ENCODE measurements around the gene RECK. TPM values are rescaled to one million over a fixed set of nuclear protein-coding genes. Genes with fewer than 3 reads are reported as not detected.

RECK gene
- total RNA-seq, 1 experiment from 2014 or later: 5.0 TPM

DNA sequence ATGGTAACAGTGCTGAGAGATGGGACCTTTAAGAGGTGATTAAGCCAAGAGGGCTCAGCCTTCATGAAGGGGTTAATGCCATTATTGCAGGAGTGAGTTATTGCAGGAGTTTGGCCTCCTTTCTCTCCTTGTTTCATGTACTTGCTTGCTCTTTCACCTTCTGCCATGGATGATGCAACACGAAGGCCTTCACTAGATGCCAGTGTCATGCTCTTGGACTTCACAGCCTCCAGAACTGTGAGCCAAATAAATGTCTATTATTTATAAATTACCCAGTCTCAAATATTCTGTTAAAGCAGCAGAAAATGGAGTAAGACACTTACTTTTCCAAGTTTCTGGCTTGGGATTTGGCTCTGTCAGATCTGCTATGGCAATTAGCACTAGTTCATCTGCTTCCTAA is 38.4 kb upstream of the RECK start:
- intact Hi-C loops (cut with micrococcal nuclease): no loop called here
- Histone ChIP-seq H3K4me3 (ENCODE audit: low read length) (no peak overlapping the region), H2AFZ (ENCODE audit: low read length) (no peak overlapping the region), H3K4me2 (ENCODE audit: low read length) (no peak overlapping the region), H4K20me1 (ENCODE audit: low read length) (no peaks in the 10 kb centered on the region), H3K27ac (ENCODE audit: low read length) (no peak overlapping the region), H3K4me1 (ENCODE audit: insufficient read depth, low read length) (no peaks in the 10 kb centered on the region), H3K9ac (ENCODE audit: low read length) (no peak overlapping the region), H3K9me2 (replicated peaks; ENCODE audit: low read length) (no peaks in the 10 kb centered on the region), H3K79me2 (ENCODE audit: low read length) (no peaks in the 10 kb centered on the region), H3K9me3 (ENCODE audit: low read length) (no peaks in the 10 kb centered on the region), H3K36me3 (ENCODE audit: low read depth, low read length) (no peaks in the 10 kb centered on the region), H3K27me3 (ENCODE audit: low read length) (no peaks in the 10 kb centered on the region), H3F3A (ENCODE audit: low read length, unreplicated experiment) (no peaks in the 10 kb centered on the region)
- ChIA-PET CTCF (no interaction called here), POLR2A (ENCODE audit: unreplicated experiment) (no interaction called here)
- no TSS peak for BruUV-seq (replicated peaks)
- DNase-seq (no peak), ATAC-seq (no peak)
- TF ChIP-seq CTCF (conservative IDR thresholded peaks at IDR 0.05; ENCODE audit: low read depth, low read length) (no peak), EZH2 (IDR thresholded peaks at IDR 0.05; ENCODE audit: low read length, unreplicated experiment) (no peak), EZH2phosphoT487 (IDR thresholded peaks at IDR 0.05; ENCODE audit: borderline replicate concordance, low read length) (no peak)

DNA sequence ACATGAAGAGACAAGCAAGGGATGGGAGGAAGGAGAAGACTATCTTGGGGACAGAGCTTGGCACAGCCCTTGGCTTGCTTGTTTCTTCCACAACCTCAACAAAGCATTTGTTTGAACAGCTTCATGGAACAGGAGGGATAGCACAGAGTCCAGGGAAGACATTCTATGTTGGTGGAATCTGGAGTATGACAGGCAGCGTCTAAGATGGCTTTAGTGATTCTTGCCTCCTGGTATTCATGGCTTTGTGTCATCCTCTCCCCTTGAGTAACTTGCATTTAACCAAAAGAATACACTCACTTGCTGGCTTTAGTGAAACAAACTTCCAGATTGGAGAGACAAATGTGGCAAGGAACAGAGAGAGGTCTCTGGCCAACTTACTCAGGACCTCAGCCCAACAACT is 30.8 kb upstream of the RECK start:
- TF ChIP-seq EZH2phosphoT487 (IDR thresholded peaks at IDR 0.05; ENCODE audit: borderline replicate concordance, low read length) (no peak), EZH2 (IDR thresholded peaks at IDR 0.05; ENCODE audit: low read length, unreplicated experiment) (no peak), CTCF (conservative IDR thresholded peaks at IDR 0.05; ENCODE audit: low read depth, low read length) (no peak)
- no peaks in the 10 kb centered on the region for H4K20me1 ChIP-seq (ENCODE audit: low read length)
- H3K4me1 ChIP-seq (ENCODE audit: insufficient read depth, low read length): no peaks in the 10 kb centered on the region
- H3F3A ChIP-seq (ENCODE audit: low read length, unreplicated experiment): no peaks in the 10 kb centered on the region
- DNase-seq (no peak), ATAC-seq (no peak)
- H3K9me2 ChIP-seq (replicated peaks; ENCODE audit: low read length): no peaks in the 10 kb centered on the region
- ChIA-PET POLR2A (ENCODE audit: unreplicated experiment) (no interaction called here), CTCF (no interaction called here)
- H3K4me3 ChIP-seq (ENCODE audit: low read length): no peak overlapping the region
- no peaks in the 10 kb centered on the region for H3K79me2 ChIP-seq (ENCODE audit: low read length)
- intact Hi-C loops (cut with micrococcal nuclease): loop anchor here (5.0 kb wide), 1 partner anchor 106 kb away; no protein-coding TSS in a partner anchor
- no peak overlapping the region for H3K4me2 ChIP-seq (ENCODE audit: low read length)
- no peaks in the 10 kb centered on the region for H3K9me3 ChIP-seq (ENCODE audit: low read length)
- no TSS peak for BruUV-seq (replicated peaks)
- H3K27me3 ChIP-seq (ENCODE audit: low read length): no peaks in the 10 kb centered on the region
- H2AFZ ChIP-seq (ENCODE audit: low read length): no peak overlapping the region
- no peak overlapping the region for H3K9ac ChIP-seq (ENCODE audit: low read length)
- H3K36me3 ChIP-seq (ENCODE audit: low read depth, low read length): peaks cover 2% of the 10 kb centered on the region; the same call in 1 of the 2 replicates
- no peak overlapping the region for H3K27ac ChIP-seq (ENCODE audit: low read length)

DNA sequence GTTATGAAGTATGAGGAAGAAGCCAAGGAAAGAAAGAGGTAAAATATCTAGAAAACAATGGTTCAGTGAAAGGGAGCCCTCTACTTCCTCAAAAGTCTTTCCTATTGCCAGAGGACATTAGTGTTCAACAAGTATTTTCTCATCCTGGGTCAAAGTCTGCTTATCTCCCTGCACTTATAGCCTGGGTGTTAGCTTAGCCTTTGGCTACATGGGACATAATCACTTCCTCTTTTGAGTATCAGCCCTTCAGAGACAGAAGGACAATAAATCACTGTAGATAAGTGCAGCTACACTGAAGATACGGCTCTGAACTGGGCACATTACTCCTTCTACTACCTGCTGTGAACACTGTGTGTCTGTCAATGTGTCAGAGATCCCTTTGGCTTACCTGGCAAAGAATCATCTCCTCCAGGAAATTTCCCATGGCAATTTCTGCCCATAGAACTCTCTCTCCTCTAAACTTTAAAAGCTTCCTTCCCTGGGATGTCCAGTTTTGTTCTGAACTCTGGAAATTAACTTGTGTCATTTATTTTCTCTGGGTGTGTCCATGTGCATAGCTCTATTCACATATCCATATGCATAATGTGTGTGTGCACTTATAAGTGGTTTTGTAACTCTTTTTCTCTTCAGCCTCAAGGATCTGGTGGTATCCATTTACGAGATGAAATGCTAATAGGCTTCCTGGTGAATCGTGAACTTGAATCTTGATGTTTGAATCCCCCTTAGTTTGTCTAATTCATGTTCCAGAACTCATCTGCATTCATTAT is 30.0 kb upstream of the RECK start:
- H4K20me1 ChIP-seq (ENCODE audit: low read length): no peaks in the 10 kb centered on the region
- DNase-seq (no peak), ATAC-seq (no peak)
- H3K27ac ChIP-seq (ENCODE audit: low read length): no peak overlapping the region
- no peaks in the 10 kb centered on the region for H3K9me3 ChIP-seq (ENCODE audit: low read length)
- H3K4me3 ChIP-seq (ENCODE audit: low read length): no peak overlapping the region
- H3K79me2 ChIP-seq (ENCODE audit: low read length): no peaks in the 10 kb centered on the region
- intact Hi-C loops (cut with micrococcal nuclease): loop anchor here (5.0 kb wide), 1 partner anchor 106 kb away; no protein-coding TSS in a partner anchor
- ChIA-PET POLR2A (ENCODE audit: unreplicated experiment) (interaction anchor here (0.7 kb wide), 2 partner anchors 23 to 1940 kb away, joined by 3 to 4 read pairs; no protein-coding TSS in a partner anchor), CTCF (interaction anchor here (1.1 kb wide), 1 partner anchor 101 kb away, joined by 3 read pairs; no protein-coding TSS in a partner anchor)
- H3F3A ChIP-seq (ENCODE audit: low read length, unreplicated experiment): no peaks in the 10 kb centered on the region
- no peaks in the 10 kb centered on the region for H3K4me1 ChIP-seq (ENCODE audit: insufficient read depth, low read length)
- no peaks in the 10 kb centered on the region for H3K9me2 ChIP-seq (replicated peaks; ENCODE audit: low read length)
- no peak for TF ChIP-seq CTCF (conservative IDR thresholded peaks at IDR 0.05; ENCODE audit: low read depth, low read length)
- TF ChIP-seq EZH2phosphoT487 (IDR thresholded peaks at IDR 0.05; ENCODE audit: borderline replicate concordance, low read length): no peak
- TF ChIP-seq EZH2 (IDR thresholded peaks at IDR 0.05; ENCODE audit: low read length, unreplicated experiment): no peak
- H3K4me2 ChIP-seq (ENCODE audit: low read length): no peak overlapping the region
- H3K9ac ChIP-seq (ENCODE audit: low read length): no peak overlapping the region
- BruUV-seq (replicated peaks): no TSS peak
- no peaks in the 10 kb centered on the region for H3K27me3 ChIP-seq (ENCODE audit: low read length)
- no peak overlapping the region for H2AFZ ChIP-seq (ENCODE audit: low read length)
- peaks cover 2% of the 10 kb centered on the region; the same call in 1 of the 2 replicates for H3K36me3 ChIP-seq (ENCODE audit: low read depth, low read length)

Measured in PC-3 (cell line).